ENCODE measurements around the gene YIF1A. TPM values are rescaled to one million over a fixed set of nuclear protein-coding genes. Genes with fewer than 3 reads are reported as not detected.

The YIF1A gene
- total RNA-seq, 1 experiment from 2014 or later, result 145 TPM

- Histone ChIP-seq H3K9me2 (replicated peaks; ENCODE audit: insufficient read depth, low read length) (no peaks in the 10 kb centered on the region), H3K9ac (ENCODE audit: low read length) (no peak overlapping the region), H3K4me2 (ENCODE audit: low read depth, low read length, poor library complexity, severe bottlenecking) (no peak overlapping the region), H3K4me3 (ENCODE audit: low read length) (no peak overlapping the region), H2AFZ (ENCODE audit: low read length) (no peak overlapping the region), H4K20me1 (ENCODE audit: insufficient read depth, low read depth, low read length) (no peaks in the 10 kb centered on the region), H3K9me3 (ENCODE audit: low read length) (no peaks in the 10 kb centered on the region), H3K4me1 (ENCODE audit: low read length) (peaks cover 25% of the 10 kb centered on the region), H3K27ac (ENCODE audit: low read length) (no peak overlapping the region), H3K79me2 (ENCODE audit: low read length) (no peaks in the 10 kb centered on the region), H3K36me3 (ENCODE audit: insufficient read depth, low read length) (no peaks in the 10 kb centered on the region), H3K27me3 (ENCODE audit: low read length) (no peaks in the 10 kb centered on the region)
- DNase-seq, result no peak
Measured at GRCh38 chr11:66333220-66333877, 44.4 kb upstream of the YIF1A start.

GRCh38 chr11:66332371-66333219, 43.7 kb upstream of the YIF1A start:
- H3K36me3 ChIP-seq (ENCODE audit: insufficient read depth, low read length), result no peaks in the 10 kb centered on the region
- no peaks in the 10 kb centered on the region for H4K20me1 ChIP-seq (ENCODE audit: insufficient read depth, low read depth, low read length)
- peaks cover 28% of the 10 kb centered on the region for H3K4me1 ChIP-seq (ENCODE audit: low read length)
- no peak overlapping the region for H3K9ac ChIP-seq (ENCODE audit: low read length)
- DNase-seq, result no peak
- H3K27ac ChIP-seq (ENCODE audit: low read length), result no peak overlapping the region
- no peak overlapping the region for H3K4me3 ChIP-seq (ENCODE audit: low read length)
- H3K4me2 ChIP-seq (ENCODE audit: low read depth, low read length, poor library complexity, severe bottlenecking), result no peak overlapping the region
- H3K27me3 ChIP-seq (ENCODE audit: low read length), result no peaks in the 10 kb centered on the region
- no peaks in the 10 kb centered on the region for H3K9me3 ChIP-seq (ENCODE audit: low read length)
- H2AFZ ChIP-seq (ENCODE audit: low read length), result no peak overlapping the region
- no peaks in the 10 kb centered on the region for H3K79me2 ChIP-seq (ENCODE audit: low read length)
- no peaks in the 10 kb centered on the region for H3K9me2 ChIP-seq (replicated peaks; ENCODE audit: insufficient read depth, low read length)

- DNase-seq, result no peak
- no peak overlapping the region for H3K9ac ChIP-seq (ENCODE audit: low read length)
- H3K4me3 ChIP-seq (ENCODE audit: low read length), result no peak overlapping the region
- H3K36me3 ChIP-seq (ENCODE audit: insufficient read depth, low read length), result no peaks in the 10 kb centered on the region
- no peaks in the 10 kb centered on the region for H4K20me1 ChIP-seq (ENCODE audit: insufficient read depth, low read depth, low read length)
- H3K9me3 ChIP-seq (ENCODE audit: low read length), result no peaks in the 10 kb centered on the region
- H3K79me2 ChIP-seq (ENCODE audit: low read length), result no peaks in the 10 kb centered on the region
- H3K4me1 ChIP-seq (ENCODE audit: low read length), result peaks cover 19% of the 10 kb centered on the region
- no peak overlapping the region for H3K4me2 ChIP-seq (ENCODE audit: low read depth, low read length, poor library complexity, severe bottlenecking)
- no peaks in the 10 kb centered on the region for H3K27me3 ChIP-seq (ENCODE audit: low read length)
- no peak overlapping the region for H3K27ac ChIP-seq (ENCODE audit: low read length)
- no peaks in the 10 kb centered on the region for H3K9me2 ChIP-seq (replicated peaks; ENCODE audit: insufficient read depth, low read length)
- no peak overlapping the region for H2AFZ ChIP-seq (ENCODE audit: low read length)
Measured at GRCh38 chr11:66331542-66332370, 42.8 kb upstream of the YIF1A start.

- Histone ChIP-seq H3K27me3 (ENCODE audit: low read length) (no peaks in the 10 kb centered on the region), H3K4me3 (ENCODE audit: low read length) (no peak overlapping the region), H3K9me3 (ENCODE audit: low read length) (no peaks in the 10 kb centered on the region), H3K27ac (ENCODE audit: low read length) (no peak overlapping the region), H3K4me1 (ENCODE audit: low read length) (peaks cover 16% of the 10 kb centered on the region), H4K20me1 (ENCODE audit: insufficient read depth, low read depth, low read length) (no peaks in the 10 kb centered on the region), H2AFZ (ENCODE audit: low read length) (no peak overlapping the region), H3K4me2 (ENCODE audit: low read depth, low read length, poor library complexity, severe bottlenecking) (no peak overlapping the region), H3K36me3 (ENCODE audit: insufficient read depth, low read length) (no peaks in the 10 kb centered on the region), H3K9ac (ENCODE audit: low read length) (no peak overlapping the region), H3K79me2 (ENCODE audit: low read length) (no peaks in the 10 kb centered on the region), H3K9me2 (replicated peaks; ENCODE audit: insufficient read depth, low read length) (no peaks in the 10 kb centered on the region)
- no peak for DNase-seq
Measured at GRCh38 chr11:66330931-66331330, 42.0 kb upstream of the YIF1A start.

GRCh38 chr11:66329165-66329673, 40.3 kb upstream of the YIF1A start:
- DNase-seq, result no peak
- no peak overlapping the region for H3K9ac ChIP-seq (ENCODE audit: low read length)

GRCh38 chr11:66328302-66329144, 39.6 kb upstream of the YIF1A start:
- Histone ChIP-seq H4K20me1 (ENCODE audit: insufficient read depth, low read depth, low read length) (no peaks in the 10 kb centered on the region), H2AFZ (ENCODE audit: low read length) (peak overlapping the region; percentile 85), H3K9me3 (ENCODE audit: low read length) (no peaks in the 10 kb centered on the region), H3K9me2 (replicated peaks; ENCODE audit: insufficient read depth, low read length) (no peaks in the 10 kb centered on the region), H3K27me3 (ENCODE audit: low read length) (no peaks in the 10 kb centered on the region), H3K4me3 (ENCODE audit: low read length) (peak overlapping the region; percentile 52), H3K9ac (ENCODE audit: low read length) (peak overlapping the region; percentile 55), H3K27ac (ENCODE audit: low read length) (no peak overlapping the region), H3K4me2 (ENCODE audit: low read depth, low read length, poor library complexity, severe bottlenecking) (peak overlapping the region; percentile 83), H3K4me1 (ENCODE audit: low read length) (peaks cover 16% of the 10 kb centered on the region), H3K36me3 (ENCODE audit: insufficient read depth, low read length) (no peaks in the 10 kb centered on the region), H3K79me2 (ENCODE audit: low read length) (no peaks in the 10 kb centered on the region)
- DNase-seq, result peak; percentile 93

More at GRCh38 chr11:66329165-66329673, 40.3 kb upstream of the YIF1A start:
- Histone ChIP-seq H3K27ac (ENCODE audit: low read length) (no peak overlapping the region), H3K79me2 (ENCODE audit: low read length) (no peaks in the 10 kb centered on the region), H3K9me3 (ENCODE audit: low read length) (no peaks in the 10 kb centered on the region), H2AFZ (ENCODE audit: low read length) (no peak overlapping the region), H3K4me2 (ENCODE audit: low read depth, low read length, poor library complexity, severe bottlenecking) (no peak overlapping the region), H4K20me1 (ENCODE audit: insufficient read depth, low read depth, low read length) (no peaks in the 10 kb centered on the region), H3K9me2 (replicated peaks; ENCODE audit: insufficient read depth, low read length) (no peaks in the 10 kb centered on the region), H3K4me1 (ENCODE audit: low read length) (peaks cover 16% of the 10 kb centered on the region), H3K36me3 (ENCODE audit: insufficient read depth, low read length) (no peaks in the 10 kb centered on the region), H3K4me3 (ENCODE audit: low read length) (no peak overlapping the region), H3K27me3 (ENCODE audit: low read length) (no peaks in the 10 kb centered on the region)

- H2AFZ ChIP-seq (ENCODE audit: low read length), result peak overlapping the region; percentile 85; the same call in 1 of the 2 replicates
- no peak for DNase-seq
Measured at GRCh38 chr11:66328031-66328301, 39.0 kb upstream of the YIF1A start.

More at GRCh38 chr11:66328031-66328301, 39.0 kb upstream of the YIF1A start:
- H3K9me3 ChIP-seq (ENCODE audit: low read length), result no peaks in the 10 kb centered on the region
- H4K20me1 ChIP-seq (ENCODE audit: insufficient read depth, low read depth, low read length), result no peaks in the 10 kb centered on the region
- H3K27ac ChIP-seq (ENCODE audit: low read length), result no peak overlapping the region
- H3K9me2 ChIP-seq (replicated peaks; ENCODE audit: insufficient read depth, low read length), result no peaks in the 10 kb centered on the region
- H3K4me2 ChIP-seq (ENCODE audit: low read depth, low read length, poor library complexity, severe bottlenecking), result peak overlapping the region; percentile 83
- H3K9ac ChIP-seq (ENCODE audit: low read length), result peak overlapping the region; percentile 18; the same call in 1 of the 2 replicates
- H3K79me2 ChIP-seq (ENCODE audit: low read length), result no peaks in the 10 kb centered on the region
- no peaks in the 10 kb centered on the region for H3K36me3 ChIP-seq (ENCODE audit: insufficient read depth, low read length)
- no peak overlapping the region for H3K4me3 ChIP-seq (ENCODE audit: low read length)
- H3K27me3 ChIP-seq (ENCODE audit: low read length), result no peaks in the 10 kb centered on the region
- peaks cover 16% of the 10 kb centered on the region for H3K4me1 ChIP-seq (ENCODE audit: low read length)
